ENCODE data around the gene SKI. TPM values are rescaled to one million over a fixed set of nuclear protein-coding genes. Genes with fewer than 3 reads are reported as not detected.

SKI gene
- total and polyA plus RNA-seq, 2 of the 4 experiments (the other 2 are of a cell fraction) = 2.3 to 20.1 TPM

DNA sequence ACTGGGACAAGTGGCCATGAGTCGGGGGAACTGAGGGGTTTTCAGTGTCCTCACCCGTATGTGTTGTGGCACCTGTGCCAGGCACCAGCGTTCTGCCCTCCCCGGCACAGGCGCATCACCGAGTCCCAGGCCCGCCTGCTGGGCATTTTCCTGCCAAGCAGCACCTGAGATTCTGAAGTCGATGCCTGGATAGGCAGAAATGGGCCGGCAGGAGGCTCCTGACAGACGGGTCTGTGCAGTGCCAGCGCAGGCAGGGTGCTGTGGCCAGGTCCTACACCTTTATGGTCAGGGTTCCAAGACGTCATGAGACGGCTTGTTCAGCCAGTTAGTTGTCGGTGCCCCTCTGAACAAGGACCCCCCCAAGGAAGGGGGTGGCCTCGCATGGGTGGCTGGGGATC lies 44.2 kb upstream of the SKI start:
- no TSS peak for BruUV-seq (replicated peaks)
- Histone ChIP-seq H2BK120ac (ENCODE audit: low read depth, low read length) (no peak overlapping the region), H4K91ac (ENCODE audit: insufficient read depth, low read depth, low read length) (no peak overlapping the region), H3K36me3 (ENCODE audit: control insufficient read depth, insufficient read depth, low read length) (peaks cover 9% of the 10 kb centered on the region; the same call in 1 of the 2 replicates), H2AK5ac (ENCODE audit: low read depth, low read length) (no peak overlapping the region), H2BK20ac (ENCODE audit: low read depth, low read length) (no peak overlapping the region), H3K9ac (ENCODE audit: low read depth, low read length) (no peak overlapping the region), H2AK9ac (replicated peaks; ENCODE audit: low read depth, low read length, poor library complexity) (no peak overlapping the region), H2BK15ac (ENCODE audit: low read depth, low read length) (no peak overlapping the region), H3K27me3 (ENCODE audit: control insufficient read depth, insufficient read depth, low read length) (no peaks in the 10 kb centered on the region), H2BK5ac (ENCODE audit: low read depth, low read length, poor library complexity, severe bottlenecking) (no peak overlapping the region), H3K18ac (ENCODE audit: low read depth, low read length) (no peak overlapping the region), H3K56ac (ENCODE audit: extremely low read depth, insufficient read depth, low read length) (no peak overlapping the region), H2AFZ (replicated peaks; ENCODE audit: low read length, poor library complexity) (no peak overlapping the region), H3K9me3 (ENCODE audit: control insufficient read depth, insufficient read depth, low read length) (no peaks in the 10 kb centered on the region), H4K8ac (ENCODE audit: low read depth in 2 of 2, low read length in 2 of 2) (no peak overlapping the region), H3K14ac (replicated peaks; ENCODE audit: low read depth, low read length) (no peak overlapping the region), H3K4ac (ENCODE audit: low read depth, low read length) (no peak overlapping the region), H3K4me2 (ENCODE audit: low read depth, low read length) (no peak overlapping the region), H3K79me1 (ENCODE audit: low read depth in 1 of 2, low read length in 2 of 2) (peaks cover 4 to 10% of the 10 kb centered on the region in 2 experiments; a peak in 3 of 4 replicates), H3K23ac (ENCODE audit: low read depth, low read length) (no peak overlapping the region), H4K20me1 (ENCODE audit: insufficient read depth, low read length) (no peaks in the 10 kb centered on the region), H3K9me1 (ENCODE audit: insufficient read depth, low read length) (no peaks in the 10 kb centered on the region), H3K4me1 (ENCODE audit: control insufficient read depth, insufficient read depth, low read length) (no peaks in the 10 kb centered on the region), H3K4me3 (ENCODE audit: insufficient read depth, low read depth, low read length) (no peak overlapping the region), H4K5ac (ENCODE audit: low read depth, low read length) (no peak overlapping the region), H3K27ac (ENCODE audit: insufficient read depth, low read length) (no peak overlapping the region)
- TF ChIP-seq, protein P1, sequence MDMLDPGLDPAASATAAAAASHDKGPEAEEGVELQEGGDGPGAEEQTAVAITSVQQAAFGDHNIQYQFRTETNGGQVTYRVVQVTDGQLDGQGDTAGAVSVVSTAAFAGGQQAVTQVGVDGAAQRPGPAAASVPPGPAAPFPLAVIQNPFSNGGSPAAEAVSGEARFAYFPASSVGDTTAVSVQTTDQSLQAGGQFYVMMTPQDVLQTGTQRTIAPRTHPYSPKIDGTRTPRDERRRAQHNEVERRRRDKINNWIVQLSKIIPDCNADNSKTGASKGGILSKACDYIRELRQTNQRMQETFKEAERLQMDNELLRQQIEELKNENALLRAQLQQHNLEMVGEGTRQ (IDR thresholded peaks at IDR 0.05; ENCODE audit: low read depth, low read length) = no peak
- TF ChIP-seq RAD21 (IDR thresholded peaks at IDR 0.05; ENCODE audit: low read length) = no peak
- TF ChIP-seq CHD1 (IDR thresholded peaks at IDR 0.05; ENCODE audit: low read depth, low read length) = no peak
- TF ChIP-seq MAFK (IDR thresholded peaks at IDR 0.05; ENCODE audit: low read depth, low read length) = no peak
- TF ChIP-seq SMC3 (IDR thresholded peaks at IDR 0.05; ENCODE audit: low read depth, low read length) = no peak
- TF ChIP-seq RCOR1 (IDR thresholded peaks at IDR 0.05; ENCODE audit: insufficient replicate concordance, low read length) = no peak
- TF ChIP-seq CEBPB (IDR thresholded peaks at IDR 0.05; ENCODE audit: low read depth, low read length) = no peak
- no peak for TF ChIP-seq MAZ (IDR thresholded peaks at IDR 0.05; ENCODE audit: borderline replicate concordance, low read depth, low read length)
- TF ChIP-seq, protein P2, sequence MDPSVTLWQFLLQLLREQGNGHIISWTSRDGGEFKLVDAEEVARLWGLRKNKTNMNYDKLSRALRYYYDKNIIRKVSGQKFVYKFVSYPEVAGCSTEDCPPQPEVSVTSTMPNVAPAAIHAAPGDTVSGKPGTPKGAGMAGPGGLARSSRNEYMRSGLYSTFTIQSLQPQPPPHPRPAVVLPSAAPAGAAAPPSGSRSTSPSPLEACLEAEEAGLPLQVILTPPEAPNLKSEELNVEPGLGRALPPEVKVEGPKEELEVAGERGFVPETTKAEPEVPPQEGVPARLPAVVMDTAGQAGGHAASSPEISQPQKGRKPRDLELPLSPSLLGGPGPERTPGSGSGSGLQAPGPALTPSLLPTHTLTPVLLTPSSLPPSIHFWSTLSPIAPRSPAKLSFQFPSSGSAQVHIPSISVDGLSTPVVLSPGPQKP (IDR thresholded peaks at IDR 0.05; ENCODE audit: borderline replicate concordance, low read depth, low read length) = no peak
- TF ChIP-seq FOS (IDR thresholded peaks at IDR 0.05; ENCODE audit: low read depth, low read length) = no peak
- intact Hi-C loops (cut with micrococcal nuclease) = no loop called here
- POLR2A ChIA-PET (ENCODE audit: unreplicated experiment) = no interaction called here
- DNase-seq (no peak), ATAC-seq (ENCODE audit: low read depth) (no peak)
- in situ Hi-C loops (cut with MboI; ENCODE audit: low sequenced_read_pairs) = loop anchor here (25.0 kb wide), 1 partner anchor 353 kb away; the partner anchor contains the start of genes HES5 and PANK4
- dilution Hi-C loops (cut with HindIII; ENCODE audit: low sequenced_read_pairs, unreplicated experiment) = no loop called here
- CTCF ChIA-PET = no interaction called here
- WGBS, 2 experiments (ENCODE audit: extremely low coverage in 2 of 2, insufficient read length in 1 of 2) = 100% methylated on average over 8 of the region's 15 CpGs; no CpG with 5 or more reads in 1 of the 2 experiments
